ENCODE data around the gene LINGO1.

DNA sequence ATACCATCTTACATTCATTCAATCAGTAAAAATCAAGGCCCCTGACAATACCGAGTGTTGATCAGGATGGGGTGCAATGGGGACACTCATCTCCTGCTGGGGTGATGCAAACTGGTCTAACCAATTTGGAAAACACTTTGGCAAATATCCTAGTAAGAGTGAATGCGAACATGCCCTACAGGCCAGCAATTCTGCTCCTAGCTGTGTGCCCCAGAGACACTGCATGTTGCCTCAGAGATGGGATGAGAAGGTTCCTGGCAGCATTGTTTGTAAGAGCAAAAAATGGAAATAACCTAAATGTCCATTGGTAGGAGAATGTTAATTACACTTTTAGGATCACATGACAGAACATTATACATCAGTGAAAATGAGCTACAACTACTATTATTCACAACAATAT, 4.7 kb downstream of the LINGO1 start:
- no peak for TF ChIP-seq POLR2A (IDR thresholded peaks at IDR 0.05)
- TF ChIP-seq, protein P1, sequence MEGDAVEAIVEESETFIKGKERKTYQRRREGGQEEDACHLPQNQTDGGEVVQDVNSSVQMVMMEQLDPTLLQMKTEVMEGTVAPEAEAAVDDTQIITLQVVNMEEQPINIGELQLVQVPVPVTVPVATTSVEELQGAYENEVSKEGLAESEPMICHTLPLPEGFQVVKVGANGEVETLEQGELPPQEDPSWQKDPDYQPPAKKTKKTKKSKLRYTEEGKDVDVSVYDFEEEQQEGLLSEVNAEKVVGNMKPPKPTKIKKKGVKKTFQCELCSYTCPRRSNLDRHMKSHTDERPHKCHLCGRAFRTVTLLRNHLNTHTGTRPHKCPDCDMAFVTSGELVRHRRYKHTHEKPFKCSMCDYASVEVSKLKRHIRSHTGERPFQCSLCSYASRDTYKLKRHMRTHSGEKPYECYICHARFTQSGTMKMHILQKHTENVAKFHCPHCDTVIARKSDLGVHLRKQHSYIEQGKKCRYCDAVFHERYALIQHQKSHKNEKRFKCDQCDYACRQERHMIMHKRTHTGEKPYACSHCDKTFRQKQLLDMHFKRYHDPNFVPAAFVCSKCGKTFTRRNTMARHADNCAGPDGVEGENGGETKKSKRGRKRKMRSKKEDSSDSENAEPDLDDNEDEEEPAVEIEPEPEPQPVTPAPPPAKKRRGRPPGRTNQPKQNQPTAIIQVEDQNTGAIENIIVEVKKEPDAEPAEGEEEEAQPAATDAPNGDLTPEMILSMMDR (IDR thresholded peaks at IDR 0.05) = no peak
